Liver (tissue), 3 donors: ENCODE results near the gene ITPRID1.

Source experiments
- JUND ChIP-seq, 2 donors: IDR thresholded peaks; 2 replicates each; pipeline ENCODE4 v1.6.1; 2016; ENCODE audit warnings: antibody characterized with exemption in 2 of 2
- NR2F2 ChIP-seq: IDR thresholded peaks from 2 replicates; pipeline ENCODE4 v1.6.1; 2016; ENCODE audit warnings: antibody characterized with exemption
- SP1 ChIP-seq: IDR thresholded peaks from 2 replicates; pipeline ENCODE4 v1.6.1; 2018; ENCODE audit warnings: antibody characterized with exemption, mild to moderate bottlenecking
- YY1 ChIP-seq: IDR thresholded peaks from 2 replicates; pipeline ENCODE4 v1.6.1; 2016; ENCODE audit warnings: antibody characterized with exemption, mild to moderate bottlenecking
- TF ChIP-seq, protein P1 (sequence below): fragments of 150-350 bp; IDR thresholded peaks from 2 replicates; pipeline ENCODE4 v1.5.1; 2017; ENCODE audit warnings: improper control_type of control experiment, low read depth, low read length; ENCODE audit not compliant: missing input control
- TF ChIP-seq, protein P2 (sequence below): IDR thresholded peaks from 2 replicates; pipeline ENCODE4 v1.6.1; 2016; ENCODE audit warnings: antibody characterized with exemption, mild to moderate bottlenecking
- donor health status: healthy.
- donor health status: healthy.

DNA sequence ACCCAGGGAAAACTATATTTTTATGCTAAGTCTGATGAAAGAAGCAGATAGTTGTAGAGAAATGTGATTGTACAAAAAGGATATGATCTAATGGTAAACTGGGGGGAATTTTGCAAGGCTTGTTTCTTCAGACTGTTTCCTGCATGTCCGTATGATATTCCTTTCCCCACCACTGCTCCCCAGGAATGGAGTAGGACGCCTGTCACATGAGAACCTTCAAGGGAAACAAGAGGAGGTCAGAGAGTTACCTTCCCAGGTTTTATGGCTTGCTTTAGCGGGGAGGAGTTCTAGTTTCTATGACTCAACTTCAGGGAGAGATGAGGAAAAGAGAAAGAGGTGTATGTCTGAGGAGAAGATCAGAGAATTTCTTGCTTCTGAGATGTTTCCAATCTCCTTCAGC lies 16.4 kb upstream of the ITPRID1 start:
- TF ChIP-seq, protein P1, sequence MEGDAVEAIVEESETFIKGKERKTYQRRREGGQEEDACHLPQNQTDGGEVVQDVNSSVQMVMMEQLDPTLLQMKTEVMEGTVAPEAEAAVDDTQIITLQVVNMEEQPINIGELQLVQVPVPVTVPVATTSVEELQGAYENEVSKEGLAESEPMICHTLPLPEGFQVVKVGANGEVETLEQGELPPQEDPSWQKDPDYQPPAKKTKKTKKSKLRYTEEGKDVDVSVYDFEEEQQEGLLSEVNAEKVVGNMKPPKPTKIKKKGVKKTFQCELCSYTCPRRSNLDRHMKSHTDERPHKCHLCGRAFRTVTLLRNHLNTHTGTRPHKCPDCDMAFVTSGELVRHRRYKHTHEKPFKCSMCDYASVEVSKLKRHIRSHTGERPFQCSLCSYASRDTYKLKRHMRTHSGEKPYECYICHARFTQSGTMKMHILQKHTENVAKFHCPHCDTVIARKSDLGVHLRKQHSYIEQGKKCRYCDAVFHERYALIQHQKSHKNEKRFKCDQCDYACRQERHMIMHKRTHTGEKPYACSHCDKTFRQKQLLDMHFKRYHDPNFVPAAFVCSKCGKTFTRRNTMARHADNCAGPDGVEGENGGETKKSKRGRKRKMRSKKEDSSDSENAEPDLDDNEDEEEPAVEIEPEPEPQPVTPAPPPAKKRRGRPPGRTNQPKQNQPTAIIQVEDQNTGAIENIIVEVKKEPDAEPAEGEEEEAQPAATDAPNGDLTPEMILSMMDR, result no peak
- no peak for TF ChIP-seq SP1
- TF ChIP-seq, protein P2, sequence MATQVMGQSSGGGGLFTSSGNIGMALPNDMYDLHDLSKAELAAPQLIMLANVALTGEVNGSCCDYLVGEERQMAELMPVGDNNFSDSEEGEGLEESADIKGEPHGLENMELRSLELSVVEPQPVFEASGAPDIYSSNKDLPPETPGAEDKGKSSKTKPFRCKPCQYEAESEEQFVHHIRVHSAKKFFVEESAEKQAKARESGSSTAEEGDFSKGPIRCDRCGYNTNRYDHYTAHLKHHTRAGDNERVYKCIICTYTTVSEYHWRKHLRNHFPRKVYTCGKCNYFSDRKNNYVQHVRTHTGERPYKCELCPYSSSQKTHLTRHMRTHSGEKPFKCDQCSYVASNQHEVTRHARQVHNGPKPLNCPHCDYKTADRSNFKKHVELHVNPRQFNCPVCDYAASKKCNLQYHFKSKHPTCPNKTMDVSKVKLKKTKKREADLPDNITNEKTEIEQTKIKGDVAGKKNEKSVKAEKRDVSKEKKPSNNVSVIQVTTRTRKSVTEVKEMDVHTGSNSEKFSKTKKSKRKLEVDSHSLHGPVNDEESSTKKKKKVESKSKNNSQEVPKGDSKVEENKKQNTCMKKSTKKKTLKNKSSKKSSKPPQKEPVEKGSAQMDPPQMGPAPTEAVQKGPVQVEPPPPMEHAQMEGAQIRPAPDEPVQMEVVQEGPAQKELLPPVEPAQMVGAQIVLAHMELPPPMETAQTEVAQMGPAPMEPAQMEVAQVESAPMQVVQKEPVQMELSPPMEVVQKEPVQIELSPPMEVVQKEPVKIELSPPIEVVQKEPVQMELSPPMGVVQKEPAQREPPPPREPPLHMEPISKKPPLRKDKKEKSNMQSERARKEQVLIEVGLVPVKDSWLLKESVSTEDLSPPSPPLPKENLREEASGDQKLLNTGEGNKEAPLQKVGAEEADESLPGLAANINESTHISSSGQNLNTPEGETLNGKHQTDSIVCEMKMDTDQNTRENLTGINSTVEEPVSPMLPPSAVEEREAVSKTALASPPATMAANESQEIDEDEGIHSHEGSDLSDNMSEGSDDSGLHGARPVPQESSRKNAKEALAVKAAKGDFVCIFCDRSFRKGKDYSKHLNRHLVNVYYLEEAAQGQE, result no peak
- no peak for TF ChIP-seq NR2F2
- TF ChIP-seq JUND (IDR thresholded peaks at IDR 0.05), result no peak
- TF ChIP-seq YY1, result no peak
